Activated T-cell treated with anti-CD3 and anti-CD28 coated beads, Interleukin-2, amount 50 U/mL, for 24 hours (primary cell): ENCODE data around the gene TGFBI.
A peak's percentile ranks its signal among the peaks of the same experiment; 100 is the strongest.

Experiments
- DNase-seq: peaks from one replicate; pipeline ENCODE4 v3.0.0-alpha.2; 2020
- H3K27ac Mint-ChIP-seq: 2 replicates; pipeline ENCODE4 v1.8.0; 2020; ENCODE audit warnings: mild to moderate bottlenecking, mixed read lengths
- H3K27me3 Mint-ChIP-seq: 2 replicates; pipeline ENCODE4 v1.8.0; 2020; ENCODE audit warnings: mixed read lengths
- H3K36me3 Mint-ChIP-seq: 2 replicates; pipeline ENCODE4 v1.8.0; 2020; ENCODE audit warnings: low read depth, mixed read lengths
- H3K4me1 Mint-ChIP-seq: 2 replicates; pipeline ENCODE4 v1.8.0; 2020; ENCODE audit warnings: low read depth, mixed read lengths
- H3K4me3 Mint-ChIP-seq: 2 replicates; pipeline ENCODE4 v1.8.0; 2020; ENCODE audit warnings: mild to moderate bottlenecking, moderate library complexity, mixed read lengths
- H3K9me3 Mint-ChIP-seq: 2 replicates; pipeline ENCODE4 v1.8.0; 2020; ENCODE audit warnings: mixed read lengths

TGFBI gene

DNA sequence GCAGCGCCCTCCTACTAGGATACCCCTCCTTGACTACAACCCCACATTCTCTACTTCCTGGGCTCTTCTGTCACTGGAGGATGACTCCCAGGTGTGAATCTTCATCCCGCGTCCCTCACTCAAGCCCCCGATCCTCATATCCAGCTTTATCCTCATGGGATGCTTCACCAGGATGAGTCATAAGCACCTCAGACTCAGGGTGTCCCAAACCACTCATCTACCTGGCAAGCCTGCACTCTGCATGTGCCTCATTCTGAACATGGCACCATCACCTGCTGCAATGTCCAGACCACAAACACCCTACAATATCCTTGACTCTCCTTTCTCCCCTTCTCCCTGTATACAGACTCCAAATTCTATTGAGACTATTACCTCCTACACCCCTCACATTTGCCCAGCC lies 1.5 kb upstream of the TGFBI start:
- no peaks in the 10 kb centered on the region for H3K4me1 Mint-ChIP-seq
- no peak overlapping the region for H3K4me3 Mint-ChIP-seq
- no peaks in the 10 kb centered on the region for H3K36me3 Mint-ChIP-seq
- peaks cover 55% of the 10 kb centered on the region for H3K27me3 Mint-ChIP-seq
- H3K9me3 Mint-ChIP-seq = no peaks in the 10 kb centered on the region
- DNase-seq = no peak
- no peak overlapping the region for H3K27ac Mint-ChIP-seq

DNA sequence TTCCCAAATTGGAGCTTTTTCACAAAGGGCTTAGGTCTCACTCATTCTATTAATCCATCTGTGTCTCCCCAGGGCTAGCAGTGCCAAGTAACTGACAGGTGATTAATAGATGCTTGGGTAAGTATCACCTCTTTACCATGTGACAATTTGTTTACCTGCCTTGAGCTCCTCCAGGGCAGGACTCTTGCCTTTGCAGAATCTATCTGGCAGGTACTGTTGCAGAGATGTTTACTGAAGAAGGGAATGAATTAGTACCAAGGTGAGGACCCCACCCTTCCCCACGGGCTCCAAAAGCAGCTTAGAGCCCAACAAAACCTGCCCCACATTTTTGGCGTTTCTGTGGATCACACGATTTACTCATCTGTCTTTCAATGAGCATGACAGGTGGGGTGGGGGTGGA lies 698 bp upstream of the TGFBI start:
- no peaks in the 10 kb centered on the region for H3K36me3 Mint-ChIP-seq
- no peak for DNase-seq

DNA sequence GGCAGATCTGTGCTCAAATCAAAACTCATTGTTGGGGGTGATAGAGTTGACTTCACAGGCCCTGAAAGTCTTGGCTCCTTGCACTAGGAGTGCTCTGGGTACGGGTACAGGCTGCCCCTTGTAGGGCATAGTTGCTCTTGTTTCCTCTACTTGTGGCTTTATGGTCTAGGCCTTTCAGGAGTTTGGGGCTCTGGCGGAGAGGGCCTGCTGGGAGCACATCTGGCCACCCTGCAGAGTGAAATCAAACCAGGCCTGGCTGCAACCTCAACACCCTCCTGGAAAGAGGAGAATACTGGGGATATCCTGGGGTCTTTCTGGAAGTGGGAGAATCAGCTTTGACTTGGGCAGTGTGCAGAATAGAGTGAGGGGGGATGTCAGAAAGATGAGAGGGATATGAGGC lies 1.5 kb downstream of the TGFBI start:
- H3K4me1 Mint-ChIP-seq = no peaks in the 10 kb centered on the region
- no peaks in the 10 kb centered on the region for H3K9me3 Mint-ChIP-seq
- H3K36me3 Mint-ChIP-seq = no peaks in the 10 kb centered on the region
- H3K27ac Mint-ChIP-seq = no peak overlapping the region
- DNase-seq = no peak
- peaks cover 38% of the 10 kb centered on the region for H3K27me3 Mint-ChIP-seq
- no peak overlapping the region for H3K4me3 Mint-ChIP-seq

More for the DNA sequence above, 698 bp upstream of the TGFBI start:
- no peaks in the 10 kb centered on the region for H3K4me1 Mint-ChIP-seq
- H3K4me3 Mint-ChIP-seq = no peak overlapping the region
- no peaks in the 10 kb centered on the region for H3K9me3 Mint-ChIP-seq
- peaks cover 52% of the 10 kb centered on the region for H3K27me3 Mint-ChIP-seq
- H3K27ac Mint-ChIP-seq = no peak overlapping the region

DNA sequence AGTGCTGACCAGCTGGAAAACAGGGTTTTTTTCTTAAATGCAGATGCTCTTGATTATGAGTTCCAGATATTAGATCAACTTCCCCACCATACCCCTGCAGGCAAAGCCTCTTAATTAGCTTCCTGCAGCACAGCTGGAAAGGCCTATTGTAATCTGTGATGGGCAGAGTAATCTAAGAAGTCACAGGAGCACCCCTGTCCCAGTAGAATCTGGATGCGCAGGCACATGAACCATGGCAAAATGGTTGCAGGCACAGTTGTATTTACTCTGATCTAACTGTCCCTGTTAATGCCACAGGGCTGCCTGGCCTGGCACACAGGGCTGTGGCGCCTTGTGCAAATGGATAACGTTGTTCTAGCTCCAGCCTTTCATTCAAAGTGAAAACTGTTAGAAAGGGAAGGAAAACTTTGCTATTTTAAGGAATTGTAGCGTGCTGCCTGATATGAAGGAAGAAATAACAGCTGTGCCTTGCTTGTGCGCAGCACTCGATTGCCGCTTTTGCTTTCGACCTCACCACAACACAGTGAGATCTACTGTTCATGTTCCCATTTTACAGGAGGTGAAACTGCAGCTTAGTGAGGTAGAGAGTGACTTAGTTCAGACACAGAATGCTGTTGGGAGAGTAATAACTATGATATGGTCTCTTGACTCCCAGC lies 2.3 kb downstream of the TGFBI start:
- Mint-ChIP-seq H3K27me3 (peaks cover 37% of the 10 kb centered on the region), H3K36me3 (no peaks in the 10 kb centered on the region), H3K9me3 (no peaks in the 10 kb centered on the region), H3K4me3 (no peak overlapping the region), H3K4me1 (peaks cover 4% of the 10 kb centered on the region), H3K27ac (no peak overlapping the region)
- DNase-seq = no peak

DNA sequence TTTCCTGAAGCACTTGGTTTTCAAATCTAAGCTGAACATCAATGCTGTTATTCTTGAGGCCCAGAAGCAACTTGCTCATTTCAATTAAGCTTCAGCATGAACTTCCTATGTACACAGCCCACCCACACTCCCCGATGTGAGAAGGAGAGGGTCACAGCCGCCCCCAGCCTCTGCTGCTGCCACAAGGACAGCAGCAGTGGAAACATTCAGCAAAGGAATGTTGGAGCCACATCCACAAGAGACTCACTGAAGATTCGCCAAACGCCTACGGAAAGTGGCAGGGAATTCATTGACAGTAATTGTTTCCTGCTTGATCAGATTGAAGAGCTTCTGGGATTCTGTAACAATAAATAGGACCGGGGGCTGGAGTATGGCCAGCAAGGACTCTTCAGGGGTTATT lies 2.9 kb downstream of the TGFBI start:
- Mint-ChIP-seq H3K9me3 (no peaks in the 10 kb centered on the region), H3K36me3 (no peaks in the 10 kb centered on the region), H3K4me1 (peaks cover 9% of the 10 kb centered on the region), H3K27me3 (peaks cover 33% of the 10 kb centered on the region), H3K4me3 (no peak overlapping the region), H3K27ac (no peak overlapping the region)
- DNase-seq = no peak

DNA sequence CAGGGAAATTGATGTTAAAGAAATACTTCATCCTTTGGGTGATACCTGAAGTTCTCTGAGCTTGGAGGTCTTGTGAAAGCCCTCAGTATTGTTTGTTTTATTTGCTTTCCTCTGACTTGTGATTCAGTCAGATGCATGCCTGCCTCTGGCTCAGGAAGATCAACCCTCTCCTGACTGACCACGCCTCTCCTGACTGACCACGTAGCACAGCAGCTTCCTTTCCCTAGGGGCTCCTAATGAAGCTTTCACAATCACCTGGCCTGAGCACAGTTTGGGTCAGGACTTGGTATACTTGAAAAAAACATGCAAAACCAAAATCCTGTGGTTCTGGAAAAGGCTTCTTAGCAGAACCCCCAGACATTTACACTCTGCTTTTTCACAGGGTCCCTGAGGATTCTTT lies 3.8 kb downstream of the TGFBI start:
- Mint-ChIP-seq H3K36me3 (no peaks in the 10 kb centered on the region), H3K4me1 (peaks cover 18% of the 10 kb centered on the region), H3K27ac (no peak overlapping the region)

DNA sequence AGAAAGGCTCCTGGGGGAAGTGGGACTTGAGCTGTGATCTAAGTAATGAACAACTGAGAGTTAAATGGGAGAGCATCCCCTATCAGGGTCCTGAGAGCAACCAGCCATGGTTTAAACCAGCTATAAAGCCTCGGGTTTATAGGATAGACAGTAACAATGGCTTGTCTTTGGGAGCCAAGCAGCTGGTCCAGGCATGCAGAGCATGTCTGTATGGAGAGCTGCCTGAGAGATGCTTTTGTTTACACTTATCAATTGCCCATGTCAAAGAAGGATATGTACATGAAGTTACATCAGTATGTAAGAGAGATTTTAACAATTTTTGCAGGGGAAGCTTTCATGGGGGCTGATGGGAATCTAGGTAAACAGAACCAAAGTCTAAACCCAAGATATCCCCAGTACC lies 4.4 kb downstream of the TGFBI start:
- no peak overlapping the region for H3K27ac Mint-ChIP-seq
- peaks cover 18% of the 10 kb centered on the region for H3K27me3 Mint-ChIP-seq
- DNase-seq = no peak
- H3K4me3 Mint-ChIP-seq = no peak overlapping the region
- no peaks in the 10 kb centered on the region for H3K9me3 Mint-ChIP-seq
- H3K36me3 Mint-ChIP-seq = no peaks in the 10 kb centered on the region
- H3K4me1 Mint-ChIP-seq = peaks cover 24% of the 10 kb centered on the region

More for the DNA sequence above, 3.8 kb downstream of the TGFBI start:
- DNase-seq = no peak
- peaks cover 25% of the 10 kb centered on the region for H3K27me3 Mint-ChIP-seq
- H3K4me3 Mint-ChIP-seq = no peak overlapping the region
- H3K9me3 Mint-ChIP-seq = no peaks in the 10 kb centered on the region

DNA sequence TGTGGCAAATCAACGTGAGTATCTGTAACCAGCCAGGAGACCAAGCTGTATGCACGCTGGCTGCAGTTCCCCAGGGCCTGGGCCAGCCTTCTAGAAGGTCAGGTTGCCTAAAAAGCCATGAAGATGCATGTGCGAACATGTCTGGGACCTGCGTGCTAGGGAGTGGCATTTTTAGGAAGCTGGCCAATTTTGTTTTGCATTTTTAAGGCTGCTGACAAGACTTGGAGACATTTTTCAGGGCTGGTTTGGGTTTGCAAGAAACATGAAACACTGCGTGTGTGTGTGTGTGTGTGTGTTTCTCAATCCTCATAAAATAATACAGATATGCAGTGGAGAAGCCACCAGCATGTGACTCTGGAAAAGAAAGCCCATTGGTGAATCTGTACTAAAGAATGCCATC lies 5.1 kb downstream of the TGFBI start:
- H3K4me1 Mint-ChIP-seq = peaks cover 24% of the 10 kb centered on the region
- no peak overlapping the region for H3K27ac Mint-ChIP-seq
- no peaks in the 10 kb centered on the region for H3K9me3 Mint-ChIP-seq
- no peak for DNase-seq
- H3K27me3 Mint-ChIP-seq = peaks cover 15% of the 10 kb centered on the region
- no peaks in the 10 kb centered on the region for H3K36me3 Mint-ChIP-seq
- no peak overlapping the region for H3K4me3 Mint-ChIP-seq

DNA sequence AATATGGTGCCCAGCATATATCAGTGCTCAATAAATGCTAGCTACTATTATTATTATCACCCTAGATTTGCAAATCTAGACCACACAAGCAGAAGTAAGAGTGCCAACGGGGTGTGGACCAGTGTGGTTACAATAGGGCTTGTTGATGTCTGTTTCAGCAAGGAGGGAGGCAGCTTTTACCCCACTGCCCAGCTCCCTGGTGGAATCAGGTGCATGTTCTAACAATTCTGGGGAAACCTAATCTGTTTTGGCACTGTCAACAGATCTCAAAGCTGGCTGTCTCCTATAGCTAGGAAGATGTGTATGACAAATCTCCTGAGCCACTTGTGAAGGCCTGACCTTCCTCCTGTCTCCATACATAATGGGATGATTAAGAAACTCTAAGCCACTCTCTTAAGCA lies 5.7 kb downstream of the TGFBI start:
- Mint-ChIP-seq H3K27me3 (peaks cover 9% of the 10 kb centered on the region), H3K9me3 (no peaks in the 10 kb centered on the region), H3K36me3 (no peaks in the 10 kb centered on the region), H3K4me1 (peaks cover 24% of the 10 kb centered on the region), H3K4me3 (no peak overlapping the region), H3K27ac (no peak overlapping the region)
- DNase-seq = no peak

DNA sequence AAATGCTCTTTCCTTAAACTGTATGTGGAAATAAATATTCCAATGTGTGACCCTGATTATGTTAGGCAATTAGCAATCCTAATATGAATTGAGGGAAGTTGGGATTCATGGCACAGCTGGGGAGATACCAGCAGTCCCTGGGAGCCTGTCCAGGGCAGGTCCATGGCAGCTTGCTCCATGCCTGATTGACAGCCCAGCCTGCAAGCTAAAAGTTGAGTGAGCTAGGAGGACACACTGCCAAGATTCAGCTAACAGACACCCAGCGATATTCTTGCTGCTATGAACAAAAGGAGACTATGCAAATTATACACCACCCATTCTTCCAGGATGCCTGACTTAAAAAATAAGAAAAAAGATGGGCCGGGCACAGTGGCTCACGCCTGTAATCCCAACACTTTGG lies 6.2 kb downstream of the TGFBI start:
- Mint-ChIP-seq H3K9me3 (no peaks in the 10 kb centered on the region), H3K36me3 (no peaks in the 10 kb centered on the region), H3K27ac (no peak overlapping the region), H3K4me3 (no peak overlapping the region), H3K4me1 (peaks cover 24% of the 10 kb centered on the region), H3K27me3 (peaks cover 7% of the 10 kb centered on the region)
- DNase-seq = no peak

DNA sequence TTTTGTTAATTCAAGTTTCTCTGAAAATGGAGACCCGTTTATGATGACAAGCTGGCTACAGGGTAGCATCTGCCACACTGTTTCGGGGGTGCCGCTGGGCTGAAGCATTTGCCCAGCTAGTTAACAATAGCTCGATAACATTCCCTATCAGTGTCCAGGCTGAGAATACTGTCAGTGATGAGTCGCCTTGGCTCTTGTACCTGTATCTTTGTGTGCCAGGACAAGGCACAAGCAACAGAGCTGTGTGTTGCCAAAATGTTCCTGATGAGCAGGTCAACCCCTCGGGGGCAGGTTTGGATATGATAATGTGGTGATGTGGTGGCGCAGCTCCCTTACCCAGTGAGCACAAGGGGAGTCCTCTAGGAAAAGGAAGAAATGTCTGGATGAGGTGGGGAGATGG lies 7.0 kb downstream of the TGFBI start:
- Mint-ChIP-seq H3K4me1 (peaks cover 24% of the 10 kb centered on the region), H3K27ac (peak overlapping the region; percentile 31), H3K27me3 (no peaks in the 10 kb centered on the region), H3K9me3 (no peaks in the 10 kb centered on the region), H3K4me3 (no peak overlapping the region), H3K36me3 (no peaks in the 10 kb centered on the region)
- no peak for DNase-seq

DNA sequence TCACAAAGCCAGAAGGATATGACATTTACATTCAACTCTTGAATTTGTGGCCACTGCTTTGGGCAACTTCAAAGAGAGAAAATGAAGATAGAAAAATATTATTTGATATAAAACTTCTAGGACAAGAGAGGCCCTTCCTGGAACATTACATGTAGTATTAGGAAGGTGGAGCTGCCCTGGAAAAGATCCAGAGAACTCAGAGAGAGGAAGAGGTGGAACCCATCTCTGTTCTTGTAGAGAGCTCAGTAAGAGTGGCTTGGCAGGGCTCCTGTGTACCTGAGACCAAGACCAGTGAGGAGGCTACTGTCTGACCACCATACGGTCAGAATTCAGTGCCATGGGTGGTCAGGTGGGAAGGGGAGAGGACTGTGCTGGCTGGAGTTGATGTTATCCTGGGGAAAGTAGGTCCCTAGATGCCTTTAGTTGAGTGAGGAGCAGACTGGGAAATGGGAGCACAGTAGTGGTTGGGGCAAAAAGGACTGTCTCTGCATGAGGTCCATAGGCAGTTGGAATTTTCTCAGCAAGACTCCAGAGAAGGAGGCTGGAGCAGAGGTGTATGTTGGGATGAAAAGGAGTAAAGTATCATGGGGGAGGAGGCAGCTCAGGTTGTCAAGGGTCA lies 7.6 kb downstream of the TGFBI start:
- H3K27me3 Mint-ChIP-seq = no peaks in the 10 kb centered on the region
- peaks cover 24% of the 10 kb centered on the region for H3K4me1 Mint-ChIP-seq
- no peaks in the 10 kb centered on the region for H3K36me3 Mint-ChIP-seq
- DNase-seq = no peak
- peak overlapping the region; percentile 78 for H3K27ac Mint-ChIP-seq
- no peaks in the 10 kb centered on the region for H3K9me3 Mint-ChIP-seq
- H3K4me3 Mint-ChIP-seq = peak overlapping the region; percentile 3

DNA sequence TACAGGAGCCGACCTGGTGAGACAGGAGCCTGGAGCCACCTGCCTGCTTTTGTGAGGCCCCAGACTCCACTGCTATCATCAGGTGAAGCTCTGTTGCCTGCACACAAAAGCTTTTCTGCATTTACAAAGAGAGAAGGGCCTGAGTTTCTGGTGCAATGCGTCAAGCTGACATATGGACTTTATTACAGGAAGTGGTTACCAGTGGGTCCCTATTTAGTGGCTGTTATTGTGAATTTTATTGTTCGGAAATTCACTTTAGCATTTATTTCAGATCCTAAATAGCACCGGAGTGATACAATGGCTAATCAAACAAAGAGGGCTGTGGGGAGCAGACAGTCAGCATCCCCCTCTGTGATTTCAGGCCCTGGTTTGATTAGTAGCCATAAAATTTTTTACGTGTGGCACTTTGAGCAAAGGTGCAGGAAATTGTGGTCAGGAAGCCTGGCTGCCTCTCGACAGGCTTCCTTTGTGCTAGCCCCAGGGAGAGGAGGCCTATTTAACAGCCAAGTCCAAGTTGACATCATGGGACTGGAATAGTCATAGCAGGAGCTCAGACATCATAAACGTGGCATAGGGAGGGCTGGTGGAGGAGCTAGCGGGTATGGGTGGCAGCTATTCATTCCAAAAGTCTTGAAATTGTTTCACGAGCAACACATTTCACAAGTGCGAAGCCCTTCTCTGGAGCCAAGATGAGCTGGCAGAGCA lies 8.4 kb downstream of the TGFBI start:
- no peaks in the 10 kb centered on the region for H3K27me3 Mint-ChIP-seq
- peak overlapping the region; percentile 78 for H3K27ac Mint-ChIP-seq
- peak; percentile 50 for DNase-seq
- no peaks in the 10 kb centered on the region for H3K9me3 Mint-ChIP-seq
- H3K4me1 Mint-ChIP-seq = peaks cover 27% of the 10 kb centered on the region
- peak overlapping the region; percentile 3 for H3K4me3 Mint-ChIP-seq
- H3K36me3 Mint-ChIP-seq = no peaks in the 10 kb centered on the region

DNA sequence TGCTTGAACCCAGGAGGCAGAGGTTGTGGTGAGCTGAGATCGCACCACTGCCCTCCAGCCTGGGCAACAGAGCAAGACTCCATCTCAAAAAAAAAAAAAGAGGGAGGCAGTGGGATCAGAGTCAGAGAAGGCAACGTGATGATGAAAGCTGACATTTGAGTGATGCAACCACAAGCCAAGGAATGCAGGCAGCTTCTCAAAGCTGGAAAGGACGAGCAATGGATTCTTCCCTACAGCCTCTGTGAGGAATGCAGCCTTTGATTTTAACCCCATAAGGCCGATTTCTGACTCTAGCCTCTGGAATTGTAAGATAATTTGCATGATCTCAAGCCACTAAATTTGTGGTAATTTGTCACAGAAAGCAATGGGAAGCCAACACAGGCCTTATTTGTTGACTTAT lies 9.8 kb downstream of the TGFBI start:
- DNase-seq = no peak
- no peaks in the 10 kb centered on the region for H3K36me3 Mint-ChIP-seq
- peaks cover 37% of the 10 kb centered on the region for H3K4me1 Mint-ChIP-seq
- H3K4me3 Mint-ChIP-seq = no peak overlapping the region
- H3K27ac Mint-ChIP-seq = no peak overlapping the region
- H3K27me3 Mint-ChIP-seq = no peaks in the 10 kb centered on the region
- no peaks in the 10 kb centered on the region for H3K9me3 Mint-ChIP-seq

DNA sequence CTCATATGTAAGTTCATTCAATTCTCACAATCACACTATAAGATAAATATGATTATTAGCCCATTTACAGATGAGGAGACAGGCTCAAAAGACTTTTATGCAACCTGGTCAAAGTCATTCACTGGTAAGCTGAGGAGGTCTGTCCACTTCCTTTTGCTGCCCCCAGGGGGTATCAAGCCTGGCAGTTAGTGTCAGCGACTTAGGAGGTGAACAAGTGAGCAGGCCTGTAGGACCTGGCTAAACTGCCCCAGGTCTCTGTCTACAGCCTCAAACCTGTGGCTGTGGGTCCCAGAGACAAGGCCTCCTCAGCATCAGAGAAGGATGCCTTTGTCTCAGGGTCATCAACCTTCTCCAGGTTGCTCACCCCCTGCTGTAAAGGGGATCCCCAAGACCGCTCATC lies 10.4 kb downstream of the TGFBI start:
- DNase-seq = no peak
- Mint-ChIP-seq H3K9me3 (no peaks in the 10 kb centered on the region), H3K4me1 (peaks cover 37% of the 10 kb centered on the region), H3K27me3 (no peaks in the 10 kb centered on the region), H3K4me3 (no peak overlapping the region), H3K27ac (no peak overlapping the region), H3K36me3 (no peaks in the 10 kb centered on the region)
